T-helper 17 cell (primary cell): ENCODE data around the gene BEND6. TPM values are rescaled to one million over a fixed set of nuclear protein-coding genes. Genes with fewer than 3 reads are reported as not detected.
A peak's percentile ranks its signal among the peaks of the same experiment; 100 is the strongest.

Experiments
- ATAC-seq: fragments of 150-1000 bp; cut with Tn5 transposase; 2 replicates; pipeline ENCODE4 v1.10.0; 2021; ENCODE audit warnings: mild to moderate bottlenecking, moderate library complexity
- DNase-seq, 3 donors: peaks; one replicate each; pipeline versions ENCODE4 v3.0.0 to v3.0.0-alpha.2; 2020 to 2021
- H3K9me3 ChIP-seq: one replicate; pipeline ENCODE4 v1.7.0; 2013; ENCODE audit warnings: low read length, mild to moderate bottlenecking; ENCODE audit not compliant: control insufficient read depth, poor library complexity, severe bottlenecking
- H3K27ac Mint-ChIP-seq: one replicate; pipeline ENCODE4 v1.8.0; 2022; ENCODE audit warnings: mild to moderate bottlenecking, moderate library complexity, mixed read lengths
- H3K27me3 Mint-ChIP-seq: one replicate; pipeline ENCODE4 v1.8.0; 2022; ENCODE audit warnings: mixed read lengths
- H3K36me3 Mint-ChIP-seq: one replicate; pipeline ENCODE4 v1.8.0; 2022; ENCODE audit warnings: low read depth, mixed read lengths
- H3K4me1 Mint-ChIP-seq: one replicate; pipeline ENCODE4 v1.8.0; 2022; ENCODE audit warnings: mild to moderate bottlenecking, mixed read lengths
- H3K4me3 Mint-ChIP-seq: one replicate; pipeline ENCODE4 v1.8.0; 2022; ENCODE audit warnings: mild to moderate bottlenecking, moderate library complexity, mixed read lengths
- total RNA-seq, 4 donors: library from RNA in 2 of 4; stranded (reverse) in 2 of 4; gene quantifications; one replicate each; pipeline ENCODE4 v1.2.3 and lab custom pipeline; 2022 to 2026

The BEND6 gene
- total RNA-seq, 2 donors from 2014 or later = not detected

- no peak for ATAC-seq
- DNase-seq = no peak
- no peak overlapping the region for H3K4me3 Mint-ChIP-seq
- no peak overlapping the region for H3K27ac Mint-ChIP-seq
- H3K27me3 Mint-ChIP-seq = peaks cover 66% of the 10 kb centered on the region
- H3K9me3 ChIP-seq = no peaks in the 10 kb centered on the region
- H3K4me1 Mint-ChIP-seq = peaks cover 9% of the 10 kb centered on the region
- H3K36me3 Mint-ChIP-seq = peaks cover 2% of the 10 kb centered on the region
Observed at GRCh38 chr6:56949925-56950495, 4.9 kb upstream of the BEND6 start.

- ATAC-seq = no peak
- Mint-ChIP-seq H3K27ac (no peak overlapping the region), H3K36me3 (peaks cover 2% of the 10 kb centered on the region), H3K4me1 (peaks cover 13% of the 10 kb centered on the region), H3K4me3 (no peak overlapping the region), H3K27me3 (peaks cover 60% of the 10 kb centered on the region)
- DNase-seq = no peak
- H3K9me3 ChIP-seq = no peaks in the 10 kb centered on the region
Observed at GRCh38 chr6:56951049-56951831, 3.7 kb upstream of the BEND6 start.

- Mint-ChIP-seq H3K27ac (no peak overlapping the region), H3K4me1 (peaks cover 13% of the 10 kb centered on the region), H3K4me3 (peak overlapping the region; percentile 96), H3K27me3 (peaks cover 55% of the 10 kb centered on the region), H3K36me3 (peaks cover 2% of the 10 kb centered on the region)
- no peak for DNase-seq
- H3K9me3 ChIP-seq = no peaks in the 10 kb centered on the region
- ATAC-seq = no peak
Observed at GRCh38 chr6:56953597-56954402, 1.1 kb upstream of the BEND6 start.

- Mint-ChIP-seq H3K27me3 (peaks cover 46% of the 10 kb centered on the region), H3K4me1 (peaks cover 13% of the 10 kb centered on the region), H3K4me3 (peak overlapping the region; percentile 86), H3K36me3 (peaks cover 2% of the 10 kb centered on the region), H3K27ac (no peak overlapping the region)
- DNase-seq (peak; percentile 12 to 32 (median 16)), ATAC-seq (peak; percentile 67)
- no peaks in the 10 kb centered on the region for H3K9me3 ChIP-seq
Observed at GRCh38 chr6:56955171-56956155, 556 bp downstream of the BEND6 start.

GRCh38 chr6:56956491-56956890 is 1.6 kb downstream of the BEND6 start:
- H3K36me3 Mint-ChIP-seq = peaks cover 2% of the 10 kb centered on the region
- H3K27me3 Mint-ChIP-seq = peaks cover 46% of the 10 kb centered on the region
- H3K9me3 ChIP-seq = no peaks in the 10 kb centered on the region
- DNase-seq = no peak
- no peak for ATAC-seq
- no peak overlapping the region for H3K27ac Mint-ChIP-seq
- H3K4me1 Mint-ChIP-seq = peaks cover 13% of the 10 kb centered on the region
- no peak overlapping the region for H3K4me3 Mint-ChIP-seq

GRCh38 chr6:56957856-56958255 is 2.9 kb downstream of the BEND6 start:
- Mint-ChIP-seq H3K27ac (no peak overlapping the region), H3K36me3 (peaks cover 2% of the 10 kb centered on the region), H3K4me1 (peaks cover 13% of the 10 kb centered on the region), H3K27me3 (peaks cover 54% of the 10 kb centered on the region), H3K4me3 (no peak overlapping the region)
- no peaks in the 10 kb centered on the region for H3K9me3 ChIP-seq
- ATAC-seq (no peak), DNase-seq (no peak)

GRCh38 chr6:56958481-56958880 is 3.6 kb downstream of the BEND6 start:
- Mint-ChIP-seq H3K4me3 (no peak overlapping the region), H3K27me3 (peaks cover 52% of the 10 kb centered on the region), H3K27ac (no peak overlapping the region), H3K36me3 (peaks cover 2% of the 10 kb centered on the region), H3K4me1 (peaks cover 13% of the 10 kb centered on the region)
- no peak for ATAC-seq
- H3K9me3 ChIP-seq = no peaks in the 10 kb centered on the region
- DNase-seq = no peak

- Mint-ChIP-seq H3K4me3 (no peak overlapping the region), H3K36me3 (peaks cover 2% of the 10 kb centered on the region), H3K27ac (no peak overlapping the region), H3K4me1 (peaks cover 7% of the 10 kb centered on the region), H3K27me3 (peaks cover 47% of the 10 kb centered on the region)
- DNase-seq (no peak), ATAC-seq (no peak)
- no peaks in the 10 kb centered on the region for H3K9me3 ChIP-seq
Observed at GRCh38 chr6:56959094-56959493, 4.2 kb downstream of the BEND6 start.

- no peak overlapping the region for H3K4me3 Mint-ChIP-seq
- peaks cover 4% of the 10 kb centered on the region for H3K4me1 Mint-ChIP-seq
- H3K27me3 Mint-ChIP-seq = peaks cover 50% of the 10 kb centered on the region
- DNase-seq = no peak
- ATAC-seq = no peak
- H3K27ac Mint-ChIP-seq = no peak overlapping the region
- no peaks in the 10 kb centered on the region for H3K36me3 Mint-ChIP-seq
- H3K9me3 ChIP-seq = no peaks in the 10 kb centered on the region
Observed at GRCh38 chr6:56959938-56960337, 5.0 kb downstream of the BEND6 start.

- H3K9me3 ChIP-seq = no peaks in the 10 kb centered on the region
- Mint-ChIP-seq H3K4me3 (no peak overlapping the region), H3K36me3 (no peaks in the 10 kb centered on the region), H3K4me1 (no peaks in the 10 kb centered on the region), H3K27me3 (peaks cover 46% of the 10 kb centered on the region), H3K27ac (no peak overlapping the region)
- no peak for DNase-seq
- ATAC-seq = no peak
Observed at GRCh38 chr6:56961151-56961550, 6.2 kb downstream of the BEND6 start.

- no peak for DNase-seq
- no peak for ATAC-seq
- H3K27me3 Mint-ChIP-seq = peaks cover 54% of the 10 kb centered on the region
- no peaks in the 10 kb centered on the region for H3K9me3 ChIP-seq
- H3K4me3 Mint-ChIP-seq = no peak overlapping the region
- no peaks in the 10 kb centered on the region for H3K36me3 Mint-ChIP-seq
- H3K4me1 Mint-ChIP-seq = no peaks in the 10 kb centered on the region
- no peak overlapping the region for H3K27ac Mint-ChIP-seq
Observed at GRCh38 chr6:56962441-56962840, 7.5 kb downstream of the BEND6 start.

- Mint-ChIP-seq H3K4me1 (no peaks in the 10 kb centered on the region), H3K36me3 (no peaks in the 10 kb centered on the region), H3K4me3 (no peak overlapping the region), H3K27ac (no peak overlapping the region), H3K27me3 (peaks cover 52% of the 10 kb centered on the region)
- no peaks in the 10 kb centered on the region for H3K9me3 ChIP-seq
- DNase-seq (no peak), ATAC-seq (no peak)
Observed at GRCh38 chr6:56963043-56963442, 8.1 kb downstream of the BEND6 start.
